ENCODE measurements around the gene ONECUT1.

Gene ONECUT1

DNA sequence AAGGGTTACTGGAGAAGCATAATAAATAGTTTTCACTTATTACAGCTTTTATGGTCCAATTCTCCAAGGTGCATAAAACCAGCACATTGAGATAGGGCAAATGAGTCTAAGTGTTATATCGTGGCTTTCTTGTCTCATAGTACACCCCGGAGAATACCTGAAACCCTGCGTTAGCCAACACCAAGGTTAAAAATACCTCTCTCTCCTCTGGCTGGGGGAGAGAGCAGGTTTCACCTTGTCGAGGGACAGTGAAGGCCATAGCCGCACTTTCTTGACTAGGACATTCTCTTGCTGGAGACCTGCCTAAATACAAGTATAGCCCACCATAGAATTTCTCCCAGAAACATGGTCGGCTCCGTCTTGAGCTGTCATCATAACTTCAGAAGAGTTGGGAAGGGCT, 59.5 kb downstream of the ONECUT1 start:
- no peak for DNase-seq

DNA sequence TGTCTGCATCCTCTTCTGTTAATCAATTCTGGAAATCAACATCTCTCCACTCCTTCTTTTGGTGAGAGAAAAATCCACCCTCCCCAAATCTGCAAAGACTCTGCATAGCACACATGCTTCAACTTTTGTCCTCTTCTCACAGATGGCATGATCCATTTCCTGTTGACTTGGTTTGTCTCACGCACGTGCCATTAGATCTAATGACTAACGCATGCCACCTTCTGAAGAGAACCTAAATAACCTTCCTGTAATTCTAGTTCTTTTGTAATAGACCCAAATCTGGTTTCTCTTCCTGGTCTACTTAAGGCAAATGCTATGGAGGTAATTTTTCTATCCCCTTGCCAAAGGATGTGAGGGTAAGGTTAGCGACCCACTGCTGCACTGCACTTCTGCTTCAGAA, 60.0 kb downstream of the ONECUT1 start:
- peak; percentile 18 for DNase-seq

- DNase-seq: no peak
Observed at GRCh38 chr15:52728899-52729298, 61.2 kb downstream of the ONECUT1 start.

DNA sequence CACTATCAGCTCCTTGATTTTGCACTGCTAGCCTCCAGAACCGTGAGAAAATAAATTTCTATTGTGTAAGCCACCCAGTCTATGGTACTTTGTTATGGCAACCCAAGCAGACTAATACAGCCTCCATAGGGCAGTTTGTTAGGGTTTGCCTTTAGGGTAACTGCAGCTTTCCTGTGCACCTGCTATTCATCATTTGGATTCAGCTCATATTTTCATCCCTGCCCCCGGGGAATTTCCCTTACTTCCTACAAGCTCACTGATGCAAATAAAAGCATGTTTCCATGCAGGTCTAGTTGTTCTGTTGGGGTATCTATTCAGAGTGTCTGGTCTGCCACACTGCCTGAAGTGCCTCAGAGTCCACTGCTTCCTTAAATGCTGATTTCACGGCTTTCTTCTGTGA, 62.3 kb downstream of the ONECUT1 start:
- DNase-seq: no peak

GRCh38 chr15:52726195-52726594, 63.9 kb downstream of the ONECUT1 start:
- no peak for DNase-seq

DNA sequence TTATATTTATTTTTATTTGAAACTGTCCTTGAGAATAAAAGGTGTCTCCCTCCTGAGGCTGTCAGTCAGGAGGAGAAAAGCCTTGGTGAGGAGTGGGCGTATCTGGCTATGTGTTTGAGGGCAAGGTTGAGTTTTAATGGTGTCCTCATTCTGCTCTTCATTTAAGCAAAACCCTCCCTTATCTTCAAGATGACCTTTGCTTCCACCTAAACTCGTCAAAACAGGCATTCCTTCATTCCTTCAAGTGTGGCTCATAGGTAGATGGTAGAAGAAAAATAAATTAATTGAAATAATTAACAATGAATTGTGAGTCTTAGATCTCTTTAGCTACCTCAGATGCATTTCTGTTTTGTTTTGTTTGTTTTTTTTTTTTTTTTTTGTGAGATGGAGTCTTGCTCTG, 71.6 kb downstream of the ONECUT1 start:
- no peak for DNase-seq

DNA sequence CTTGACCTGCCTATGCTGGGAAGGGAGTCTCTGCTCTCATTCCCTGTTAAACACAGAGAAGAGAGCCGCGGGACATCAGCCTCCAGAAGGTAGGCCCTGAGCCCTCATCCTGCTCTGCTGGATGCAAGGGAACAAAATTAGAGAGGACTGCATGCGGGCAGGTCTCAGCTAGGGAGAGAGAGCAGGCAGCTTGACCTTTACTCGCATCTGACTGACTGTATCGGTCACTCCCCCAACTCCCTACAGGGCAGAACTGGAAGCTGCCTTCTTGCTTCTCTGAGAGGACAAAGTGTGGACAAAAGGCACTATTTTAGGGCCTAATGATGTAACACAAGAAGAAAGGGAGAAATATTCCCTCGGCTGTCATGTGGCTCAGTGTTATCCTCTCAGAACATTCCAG, 72.2 kb downstream of the ONECUT1 start:
- DNase-seq: no peak

DNA sequence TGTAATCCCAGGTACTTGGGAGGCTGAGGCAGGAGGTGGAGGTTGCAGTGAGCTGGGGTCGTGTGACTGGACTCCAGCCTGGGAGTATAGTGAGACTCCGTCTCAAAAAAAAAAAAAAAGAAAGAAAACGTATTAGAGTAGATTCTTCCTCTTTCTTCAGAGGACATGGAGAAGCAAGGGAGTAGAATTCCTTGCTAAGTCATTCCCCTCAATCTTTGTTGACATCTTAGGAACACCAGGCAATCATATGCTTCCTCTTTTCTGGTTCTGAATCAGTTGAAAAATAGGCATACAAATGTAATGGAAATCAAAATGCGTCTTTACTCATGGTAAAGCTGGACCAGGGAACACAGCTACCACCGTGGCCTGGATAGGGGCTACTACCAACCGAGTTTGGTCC, 72.7 kb downstream of the ONECUT1 start:
- DNase-seq: no peak

DNA sequence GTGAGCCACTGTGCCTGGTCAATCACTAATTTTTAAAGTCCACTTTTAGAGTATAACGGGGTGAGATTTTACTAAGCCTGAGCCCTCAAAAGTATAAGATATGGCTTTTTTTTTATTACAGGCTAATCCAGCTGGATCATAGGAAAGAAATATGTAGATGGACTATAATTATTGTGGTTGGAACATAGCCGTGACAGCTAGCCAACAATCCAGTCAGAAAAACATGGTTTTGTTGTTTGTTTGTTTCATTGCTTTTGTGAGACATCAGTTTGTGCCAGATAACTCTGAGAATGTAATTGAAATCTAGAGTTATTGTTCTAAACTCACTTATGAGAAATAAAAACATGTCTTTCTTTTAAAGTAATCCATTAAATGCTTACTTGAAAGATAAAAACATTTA, 73.6 kb downstream of the ONECUT1 start:
- no peak for DNase-seq

GRCh38 chr15:52715411-52715810, 74.7 kb downstream of the ONECUT1 start:
- DNase-seq: no peak

- DNase-seq: no peak
Observed at GRCh38 chr15:52714968-52715367, 75.2 kb downstream of the ONECUT1 start.

DNA sequence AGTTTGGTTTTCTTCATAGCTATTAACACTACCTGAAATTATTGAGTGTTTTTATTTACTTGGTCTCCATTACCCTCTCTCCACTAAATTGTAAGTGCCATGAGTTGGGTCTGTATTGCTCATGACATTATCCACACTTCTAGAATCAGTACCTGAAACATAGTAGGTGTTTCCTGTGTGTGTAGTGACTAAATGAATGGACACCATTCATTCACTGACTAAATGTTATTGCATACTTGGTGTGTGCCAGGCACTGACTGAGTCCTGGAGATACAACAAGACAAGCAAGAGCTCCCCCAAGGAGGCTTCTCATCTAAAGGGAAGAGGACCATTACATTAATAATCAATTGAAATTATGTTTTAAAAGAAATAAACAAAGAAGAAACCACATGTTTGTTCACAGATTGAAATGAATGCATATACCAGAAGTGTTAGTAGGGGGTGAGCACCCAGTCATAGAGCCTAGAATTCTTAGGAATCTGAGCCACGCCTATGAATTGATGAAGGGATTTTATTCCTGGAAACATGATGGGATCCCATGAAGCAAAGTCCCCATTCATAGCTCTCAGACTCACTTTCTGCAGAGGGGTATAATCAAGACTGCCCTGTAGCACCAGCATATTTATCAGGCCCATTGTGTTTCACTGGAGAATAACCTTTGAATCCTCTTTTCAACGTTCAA, 79.3 kb downstream of the ONECUT1 start:
- DNase-seq: no peak

- DNase-seq: no peak
Observed at GRCh38 chr15:52710050-52710707, 80.0 kb downstream of the ONECUT1 start.

DNA sequence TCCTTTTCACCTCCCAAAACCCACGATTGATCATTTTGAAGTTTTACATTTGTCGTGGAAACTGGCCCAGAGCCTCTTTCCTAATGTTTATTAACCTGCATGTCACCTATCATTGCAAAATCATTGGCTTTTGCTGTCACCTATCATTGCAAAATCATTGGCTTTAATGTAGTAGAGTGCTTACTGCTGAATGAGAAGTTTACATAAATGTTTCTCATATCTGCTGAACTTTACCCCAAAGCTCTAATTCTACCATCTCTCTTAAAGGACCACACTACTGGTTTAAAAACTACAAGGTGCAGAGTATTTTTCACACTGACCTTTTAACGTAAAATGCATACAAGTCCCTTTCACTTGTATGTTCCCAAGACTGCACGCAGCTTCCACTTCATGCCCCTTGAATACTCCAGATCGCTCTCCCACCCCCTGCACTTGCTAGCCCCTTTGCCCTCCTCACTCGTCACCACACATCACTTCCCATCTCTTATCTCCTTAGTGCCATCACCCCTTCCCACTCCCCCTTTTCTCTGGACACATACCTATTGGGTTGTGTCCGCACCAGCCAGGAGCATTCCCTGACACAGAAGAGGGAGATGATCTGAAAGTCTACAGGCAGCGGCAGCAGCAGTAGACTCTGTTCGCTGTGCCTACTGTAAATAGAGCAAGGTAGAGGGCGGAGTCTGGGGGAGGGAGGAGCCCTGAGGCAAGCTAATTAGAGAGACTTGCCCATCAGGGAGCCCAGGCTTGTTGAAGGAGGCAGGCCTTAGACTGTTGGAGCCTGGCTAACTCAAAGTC, 80.8 kb downstream of the ONECUT1 start:
- no peak for DNase-seq
